Keratinocyte (primary cell): Measurements from ENCODE around the gene ERCC1. TPM values are rescaled to one million over a fixed set of nuclear protein-coding genes. Genes with fewer than 3 reads are reported as not detected.

Experiments used
- DNase-seq: peaks from one replicate; pipeline ENCODE4 v3.0.0-alpha.2; 2011; ENCODE audit warnings: low read depth, missing footprints, low spot score
- FAIRE-seq: peaks from 2 replicates; lab custom pipeline; 2011; peaks lifted over from hg19 to GRCh38; lab: Jason Lieb, UNC
- H2AFZ ChIP-seq: 2 replicates; pipeline ENCODE4 v1.6.0; 2012; ENCODE audit warnings: low read length, control low read depth, inconsistent platforms; ENCODE audit not compliant: control insufficient read depth
- H3K27ac ChIP-seq: 2 replicates; pipeline ENCODE4 v1.5.1; 2011; ENCODE audit warnings: low read length; ENCODE audit not compliant: control insufficient read depth, insufficient read depth
- H3K27me3 ChIP-seq: 3 replicates; pipeline ENCODE4 v1.6.0; 2011; ENCODE audit warnings: low read length; ENCODE audit not compliant: control insufficient read depth, insufficient read depth; ENCODE audit errors: extremely low read depth
- H3K36me3 ChIP-seq, 2 experiments: 2 replicates in 1 of 2; 3 replicates in 1 of 2; pipeline ENCODE4 v1.5.1; 2011; ENCODE audit warnings: low read length in 2 of 2, mild to moderate bottlenecking in 1 of 2; ENCODE audit not compliant: control insufficient read depth in 2 of 2, insufficient read depth in 2 of 2; ENCODE audit errors: extremely low read depth in 1 of 2
- H3K4me1 ChIP-seq: 3 replicates; pipeline ENCODE4 v1.5.1; 2011; ENCODE audit warnings: low read length; ENCODE audit not compliant: control insufficient read depth, insufficient read depth; ENCODE audit errors: extremely low read depth
- H3K4me2 ChIP-seq: 3 replicates; pipeline ENCODE4 v1.6.0; 2011; ENCODE audit warnings: low read depth, low read length; ENCODE audit not compliant: control insufficient read depth, insufficient read depth; ENCODE audit errors: extremely low read depth
- H3K4me3 ChIP-seq, 3 experiments: fragments of 200-600 bp in 1 of 3; sonication (generic) in 1 of 3; 2 replicates in 2 of 3; 3 replicates in 1 of 3; pipeline ENCODE4 v1.5.1; 2011 to 2016; ENCODE audit warnings: low read length in 3 of 3, mild to moderate bottlenecking in 3 of 3, control low read depth in 2 of 3, inconsistent platforms in 1 of 3, low read depth in 1 of 3, mixed read lengths in 1 of 3, mixed run types in 1 of 3, moderate library complexity in 1 of 3; ENCODE audit not compliant: control insufficient read depth in 2 of 3, insufficient read depth in 2 of 3; ENCODE audit errors: extremely low read depth in 1 of 3
- H3K79me2 ChIP-seq: 2 replicates; pipeline ENCODE4 v1.6.0; 2012; ENCODE audit warnings: low read length; ENCODE audit not compliant: control insufficient read depth, insufficient read depth
- H3K9ac ChIP-seq: 3 replicates; pipeline ENCODE4 v1.6.0; 2011; ENCODE audit warnings: low read length; ENCODE audit not compliant: control insufficient read depth, insufficient read depth; ENCODE audit errors: extremely low read depth
- H3K9me1 ChIP-seq: 3 replicates; pipeline ENCODE4 v1.6.0; 2011; ENCODE audit warnings: low read length; ENCODE audit not compliant: control insufficient read depth, insufficient read depth; ENCODE audit errors: extremely low read depth
- H3K9me3 ChIP-seq: 2 replicates; pipeline ENCODE4 v1.5.1; 2012; ENCODE audit warnings: low read depth, low read length; ENCODE audit not compliant: control insufficient read depth
- H4K20me1 ChIP-seq: 3 replicates; pipeline ENCODE4 v1.6.0; 2011; ENCODE audit warnings: low read length; ENCODE audit not compliant: control insufficient read depth, insufficient read depth; ENCODE audit errors: extremely low read depth
- EZH2 ChIP-seq: IDR thresholded peaks from one replicate; pipeline ENCODE4 v1.6.1; 2012; ENCODE audit warnings: inconsistent platforms, mild to moderate bottlenecking, low read length, moderate library complexity
- dilution Hi-C: fragments of 300-500 bp; cut with MboI; formaldehyde crosslinking; loops from one replicate; pipeline ENCODE4 v1.7.0; 2020; ENCODE audit warnings: low sequenced_read_pairs; ENCODE audit not compliant: extremely low pct_ligation_motif_present
- polyA plus RNA-seq, 5 experiments: library from polyadenylated mRNA; depleted of rRNA in 3 of 5; stranded (reverse) in 3 of 5; stranded (forward) in 1 of 5; unstranded in 1 of 5; fragments of >200 nt; gene quantifications; 1 replicate in 1 of 5; 2 replicates in 3 of 5; 3 replicates in 1 of 5; pipeline versions ENCODE4 v1.2.1 to v1.2.3, GENCODE V29; 2011 to 2012; ENCODE audit warnings: missing spikeins in 2 of 5, low read depth in 1 of 5, low replicate concordance in 1 of 5
- TF ChIP-seq, protein P1 (sequence below), 3 experiments: IDR thresholded peaks in 1 of 3; conservative IDR thresholded peaks in 1 of 3; optimal IDR thresholded peaks in 1 of 3; 2 replicates in 2 of 3; 3 replicates in 1 of 3; pipeline versions ENCODE3 to v1.5.1; 2011; ENCODE audit warnings: low read length in 3 of 3, mild to moderate bottlenecking in 3 of 3, moderate library complexity in 2 of 3, control low read depth in 1 of 3, inconsistent platforms in 1 of 3; ENCODE audit not compliant: insufficient read depth in 2 of 3; ENCODE audit errors: extremely low read depth in 1 of 3

The ERCC1 gene
- polyA plus RNA-seq, 1 donor (not counting 4 experiments of a cell fraction or from before 2014, with no cell fraction given), result 175 TPM

DNA sequence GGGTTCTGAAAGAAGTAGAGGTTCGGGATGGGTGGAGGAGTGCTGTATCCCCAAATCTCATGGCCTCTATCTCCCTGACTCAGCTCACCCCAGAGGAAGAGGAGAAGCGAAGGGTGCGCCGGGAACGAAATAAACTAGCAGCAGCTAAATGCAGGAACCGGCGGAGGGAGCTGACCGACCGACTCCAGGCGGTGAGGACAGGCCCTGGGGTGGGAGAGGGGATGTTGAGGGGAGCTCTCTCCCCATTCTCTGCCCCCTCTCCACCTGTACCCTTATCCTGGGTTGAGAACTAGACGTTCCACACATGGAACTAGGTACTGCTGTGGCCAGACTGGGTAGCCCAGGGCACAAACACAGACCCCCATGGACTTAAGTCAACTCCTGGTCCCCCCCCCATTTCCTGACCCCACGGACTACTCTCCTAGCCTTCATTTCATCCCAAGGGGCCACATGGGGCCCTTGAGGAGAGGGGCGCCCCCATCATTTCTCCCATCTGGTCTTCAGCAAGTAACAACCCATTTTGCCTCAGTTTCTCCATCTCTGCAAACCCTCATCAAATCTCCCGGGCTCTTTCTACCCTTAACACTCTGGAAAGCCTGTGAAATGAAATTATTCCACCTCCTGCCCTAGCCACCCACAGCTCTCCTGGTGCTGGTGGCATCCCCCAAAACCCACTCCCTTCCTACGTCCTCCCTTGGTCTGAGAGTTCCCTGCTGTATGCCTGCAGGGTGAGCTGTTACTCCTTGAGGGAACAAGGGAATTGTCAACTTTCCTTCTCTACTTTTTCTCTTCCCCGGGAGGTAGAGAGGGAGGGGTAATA lies 47.6 kb upstream of the ERCC1 start:
- H2AFZ ChIP-seq, result no peak overlapping the region
- H4K20me1 ChIP-seq, result no peaks in the 10 kb centered on the region
- dilution Hi-C loops, result no loop called here
- H3K79me2 ChIP-seq, result no peaks in the 10 kb centered on the region
- H3K4me1 ChIP-seq, result peaks cover 18% of the 10 kb centered on the region
- no peaks in the 10 kb centered on the region for H3K36me3 ChIP-seq
- FAIRE-seq (no peak), DNase-seq (no peak)
- no peak overlapping the region for H3K4me2 ChIP-seq
- no peak overlapping the region for H3K9ac ChIP-seq
- H3K9me1 ChIP-seq, result no peaks in the 10 kb centered on the region
- H3K4me3 ChIP-seq, result no peak overlapping the region
- no peaks in the 10 kb centered on the region for H3K27me3 ChIP-seq
- TF ChIP-seq, protein P1, sequence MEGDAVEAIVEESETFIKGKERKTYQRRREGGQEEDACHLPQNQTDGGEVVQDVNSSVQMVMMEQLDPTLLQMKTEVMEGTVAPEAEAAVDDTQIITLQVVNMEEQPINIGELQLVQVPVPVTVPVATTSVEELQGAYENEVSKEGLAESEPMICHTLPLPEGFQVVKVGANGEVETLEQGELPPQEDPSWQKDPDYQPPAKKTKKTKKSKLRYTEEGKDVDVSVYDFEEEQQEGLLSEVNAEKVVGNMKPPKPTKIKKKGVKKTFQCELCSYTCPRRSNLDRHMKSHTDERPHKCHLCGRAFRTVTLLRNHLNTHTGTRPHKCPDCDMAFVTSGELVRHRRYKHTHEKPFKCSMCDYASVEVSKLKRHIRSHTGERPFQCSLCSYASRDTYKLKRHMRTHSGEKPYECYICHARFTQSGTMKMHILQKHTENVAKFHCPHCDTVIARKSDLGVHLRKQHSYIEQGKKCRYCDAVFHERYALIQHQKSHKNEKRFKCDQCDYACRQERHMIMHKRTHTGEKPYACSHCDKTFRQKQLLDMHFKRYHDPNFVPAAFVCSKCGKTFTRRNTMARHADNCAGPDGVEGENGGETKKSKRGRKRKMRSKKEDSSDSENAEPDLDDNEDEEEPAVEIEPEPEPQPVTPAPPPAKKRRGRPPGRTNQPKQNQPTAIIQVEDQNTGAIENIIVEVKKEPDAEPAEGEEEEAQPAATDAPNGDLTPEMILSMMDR (optimal IDR thresholded peaks at IDR 0.05 in 1 of 3, IDR thresholded peaks at IDR 0.05 in 1 of 3, conservative IDR thresholded peaks at IDR 0.05 in 1 of 3; ENCODE audit: extremely low read depth in 1 of 3, insufficient read depth in 2 of 3, low read length in 3 of 3), result no peak
- no peak for TF ChIP-seq EZH2
- no peak overlapping the region for H3K27ac ChIP-seq
- no peaks in the 10 kb centered on the region for H3K9me3 ChIP-seq

DNA sequence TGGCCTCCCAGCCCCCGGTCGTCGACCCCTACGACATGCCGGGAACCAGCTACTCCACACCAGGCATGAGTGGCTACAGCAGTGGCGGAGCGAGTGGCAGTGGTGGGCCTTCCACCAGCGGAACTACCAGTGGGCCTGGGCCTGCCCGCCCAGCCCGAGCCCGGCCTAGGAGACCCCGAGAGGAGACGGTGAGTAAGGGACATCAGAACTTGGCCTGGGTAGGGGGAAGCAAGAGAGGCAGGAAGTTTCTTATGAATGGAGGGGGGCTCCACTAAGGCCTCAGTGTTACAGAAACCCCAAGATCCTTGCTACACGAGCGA lies 47.0 kb upstream of the ERCC1 start:
- peak overlapping the region; percentile 100 for H3K27ac ChIP-seq
- dilution Hi-C loops, result no loop called here

More for the DNA sequence above, 47.0 kb upstream of the ERCC1 start:
- Histone ChIP-seq H3K9ac (peak overlapping the region; percentile 99), H3K4me3 (no peak overlapping the region), H3K27me3 (no peaks in the 10 kb centered on the region), H3K79me2 (no peaks in the 10 kb centered on the region), H3K36me3 (no peaks in the 10 kb centered on the region), H3K9me1 (no peaks in the 10 kb centered on the region), H3K4me2 (no peak overlapping the region), H4K20me1 (no peaks in the 10 kb centered on the region), H2AFZ (no peak overlapping the region), H3K4me1 (peaks cover 18% of the 10 kb centered on the region), H3K9me3 (no peaks in the 10 kb centered on the region)
- TF ChIP-seq, protein P1 (optimal IDR thresholded peaks at IDR 0.05 in 1 of 3, IDR thresholded peaks at IDR 0.05 in 1 of 3, conservative IDR thresholded peaks at IDR 0.05 in 1 of 3; ENCODE audit: extremely low read depth in 1 of 3, insufficient read depth in 2 of 3, low read length in 3 of 3), result no peak
- TF ChIP-seq EZH2, result no peak
- DNase-seq (no peak), FAIRE-seq (no peak)
